ENCODE results near the gene PEAK1.

GRCh38 chr15:77076323-77076915 is 343.5 kb downstream of the PEAK1 start:
- TF ChIP-seq GATA3 (IDR thresholded peaks at IDR 0.05; ENCODE audit: low read depth, low read length), result no peak
- TF ChIP-seq GATA2 (IDR thresholded peaks at IDR 0.05; ENCODE audit: low read depth, low read length), result no peak

Measured in SH-SY5Y (cell line).